Psoas muscle (tissue), 8 donors: ENCODE results near the gene LIN54. TPM values are rescaled to one million over a fixed set of nuclear protein-coding genes. Genes with fewer than 3 reads are reported as not detected.

Experiments
- ATAC-seq, 4 donors: fragments of 200-7000 bp; cut with Tn5 transposase; one replicate each; pipeline ENCODE4 v1.9.1; 2020; ENCODE audit warnings: moderate library complexity in 3 of 4, mild to moderate bottlenecking in 2 of 4
- DNase-seq, 2 donors: peaks; one replicate each; pipeline ENCODE4 v3.0.0-alpha.2; 2020
- H3K27ac ChIP-seq: fragments of 200-600 bp; one replicate; pipeline ENCODE4 v1.8.0; 2022
- H3K27me3 ChIP-seq, 3 donors: fragments of 200-600 bp in 1 of 3; one replicate each; pipeline versions ENCODE4 v1.6.1 to v1.8.0; 2013 to 2022; ENCODE audit warnings: low read length in 2 of 3, mild to moderate bottlenecking in 2 of 3, moderate library complexity in 1 of 3; ENCODE audit not compliant: insufficient read depth in 3 of 3
- H3K36me3 ChIP-seq, 2 donors: fragments of 200-600 bp in 1 of 2; one replicate each; pipeline versions ENCODE4 v1.6.1 to v1.8.0; 2013 to 2022; ENCODE audit warnings: low read depth in 1 of 2, mild to moderate bottlenecking in 1 of 2, moderate library complexity in 1 of 2; ENCODE audit not compliant: insufficient read depth in 1 of 2
- H3K4me1 ChIP-seq: fragments of 200-600 bp; one replicate; pipeline ENCODE4 v1.8.0; 2022
- H3K4me3 ChIP-seq: fragments of 200-600 bp; one replicate; pipeline ENCODE4 v1.8.0; 2022; ENCODE audit warnings: mild to moderate bottlenecking
- H3K9me3 ChIP-seq: fragments of 200-600 bp; one replicate; pipeline ENCODE4 v1.8.0; 2022
- WGBS, 3 donors: extraction: QIAGEN DNeasy Blood & Tissue Kit; methylation state at CpG; one replicate each; pipeline versions ENCODE4 v1.1.6 to v1.1.7; 2013; 5-methylcytosine and 5-hydroxymethylcytosine counted together
- intact Hi-C, 2 donors: fragments of 100-400 bp; cut with DNase I; formaldehyde crosslinking; loops; one replicate each; pipeline versions ENCODE4 v1.11.0 to v1.14.2; 2022
- polyA plus RNA-seq, 3 donors: library from polyadenylated mRNA; stranded (reverse); fragments of 200-250 nt; gene quantifications; one replicate each; pipeline ENCODE4 v1.2.3, GENCODE V29; 2013
- total RNA-seq, 4 donors: library from RNA; stranded (reverse); fragmentation: NEBNext Ultra II Directional in 2 of 4; extraction: Animal tissue kit (Norgen Biotek cat#: 25700) in 2 of 4; gene quantifications; one replicate each; pipeline versions ENCODE4 v1.2.1 to v1.2.4, GENCODE V29; 2021 to 2023
- TF ChIP-seq, protein P1 (sequence below): fragments of 200-600 bp; IDR thresholded peaks from one replicate; pipeline ENCODE4 v1.8.0; 2022; ENCODE audit warnings: antibody characterized with exemption
- donor health status: healthy with polysubstance abuse.
- donor health status: DM: no; HTN: no; CAD: no; lungs with moderate emphysema.
- donor health status: Bipolar disorder and iron deficiency.
- donor health status: healthy.
- donor health status: DM: yes; HTN: yes; CAD: no.
- donor health status: DM: no; HTN: no; CAD: no.
- donor health status: DM: no; HTN: no; CAD: no.
- donor health status: DM: yes; HTN: yes; CAD: no.

Gene LIN54
- total and polyA plus RNA-seq, 7 donors, result 4.9 to 14.7 (median 8.1) TPM

DNA sequence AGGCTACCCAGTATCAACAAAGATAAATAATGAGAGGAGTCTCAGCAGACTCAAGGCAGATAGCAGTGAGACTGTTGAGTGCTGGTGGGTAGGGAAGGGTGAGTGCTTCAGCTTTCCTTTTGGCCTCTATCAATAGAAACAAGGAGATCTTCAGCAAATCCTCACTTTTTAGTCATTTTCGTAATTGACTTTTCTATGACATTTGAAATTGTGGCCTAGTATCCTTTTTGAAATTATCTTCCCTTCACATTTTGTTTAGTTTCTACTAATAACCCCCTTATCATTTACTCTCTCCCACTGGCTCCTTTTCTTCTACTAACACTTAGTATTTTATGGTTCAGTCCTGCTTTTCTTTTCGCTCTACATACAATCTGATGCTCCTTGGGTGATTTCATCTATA lies 44.9 kb downstream of the LIN54 start:
- intact Hi-C loops, result no loop called here
- Histone ChIP-seq H3K4me3 (no peak overlapping the region), H3K4me1 (no peaks in the 10 kb centered on the region), H3K36me3 (peaks cover 0 to 50% of the 10 kb centered on the region in 2 donors), H3K27me3 (no peaks in the 10 kb centered on the region), H3K27ac (no peak overlapping the region), H3K9me3 (no peaks in the 10 kb centered on the region)
- no peak for DNase-seq
- ATAC-seq, result no peak
- 91 to 98% (median 98%) methylated on average over 2 of the region's 2 CpGs for WGBS, 3 donors
- TF ChIP-seq, protein P1, sequence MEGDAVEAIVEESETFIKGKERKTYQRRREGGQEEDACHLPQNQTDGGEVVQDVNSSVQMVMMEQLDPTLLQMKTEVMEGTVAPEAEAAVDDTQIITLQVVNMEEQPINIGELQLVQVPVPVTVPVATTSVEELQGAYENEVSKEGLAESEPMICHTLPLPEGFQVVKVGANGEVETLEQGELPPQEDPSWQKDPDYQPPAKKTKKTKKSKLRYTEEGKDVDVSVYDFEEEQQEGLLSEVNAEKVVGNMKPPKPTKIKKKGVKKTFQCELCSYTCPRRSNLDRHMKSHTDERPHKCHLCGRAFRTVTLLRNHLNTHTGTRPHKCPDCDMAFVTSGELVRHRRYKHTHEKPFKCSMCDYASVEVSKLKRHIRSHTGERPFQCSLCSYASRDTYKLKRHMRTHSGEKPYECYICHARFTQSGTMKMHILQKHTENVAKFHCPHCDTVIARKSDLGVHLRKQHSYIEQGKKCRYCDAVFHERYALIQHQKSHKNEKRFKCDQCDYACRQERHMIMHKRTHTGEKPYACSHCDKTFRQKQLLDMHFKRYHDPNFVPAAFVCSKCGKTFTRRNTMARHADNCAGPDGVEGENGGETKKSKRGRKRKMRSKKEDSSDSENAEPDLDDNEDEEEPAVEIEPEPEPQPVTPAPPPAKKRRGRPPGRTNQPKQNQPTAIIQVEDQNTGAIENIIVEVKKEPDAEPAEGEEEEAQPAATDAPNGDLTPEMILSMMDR, result no peak

DNA sequence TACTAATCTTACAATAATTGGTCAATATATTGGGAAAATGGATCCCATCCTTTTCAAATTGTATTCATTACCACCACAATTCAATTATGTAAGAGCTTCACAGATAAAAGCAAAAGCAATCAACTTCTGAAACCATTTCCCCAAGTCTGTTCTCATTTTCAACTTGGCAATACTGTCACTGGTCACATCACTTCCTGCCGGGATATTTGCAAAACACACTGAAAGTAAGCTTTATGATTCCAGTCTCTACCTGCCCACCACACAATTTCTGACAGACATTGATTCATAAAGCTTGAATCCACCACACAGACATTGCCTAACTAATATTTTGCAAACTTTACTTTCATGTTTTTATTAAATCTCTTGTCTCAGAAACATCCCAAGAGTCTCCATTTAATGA lies 53.6 kb downstream of the LIN54 start:
- no peaks in the 10 kb centered on the region for H3K9me3 ChIP-seq
- H3K36me3 ChIP-seq, result peaks cover 0 to 4% of the 10 kb centered on the region in 2 donors
- H3K4me1 ChIP-seq, result no peaks in the 10 kb centered on the region
- TF ChIP-seq, protein P1, result no peak
- no peak overlapping the region for H3K4me3 ChIP-seq
- no peaks in the 10 kb centered on the region for H3K27me3 ChIP-seq
- ATAC-seq (no peak), DNase-seq (no peak)
- WGBS, 3 donors, result 93 to 95% (median 95%) methylated on average over 1 of the region's 1 CpG
- intact Hi-C loops, result no loop called here
- no peak overlapping the region for H3K27ac ChIP-seq

DNA sequence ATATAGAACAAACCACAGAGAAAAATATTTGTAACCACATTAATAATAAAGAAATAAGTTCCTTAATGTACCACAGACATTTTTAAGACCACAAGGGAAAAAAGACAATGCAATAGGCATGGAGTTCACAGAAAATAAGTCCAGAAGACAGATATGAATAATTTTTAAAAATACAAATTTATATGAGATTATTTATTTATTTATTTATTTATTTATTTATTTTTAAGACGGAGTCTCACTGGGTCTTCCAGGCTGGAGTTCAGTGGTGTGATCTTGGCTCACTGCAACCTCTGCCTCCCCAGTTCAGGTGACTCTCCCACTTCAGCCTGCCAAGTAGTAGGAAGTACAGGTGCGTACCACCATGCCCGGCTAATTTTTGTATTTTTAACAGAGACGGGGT lies 56.4 kb downstream of the LIN54 start:
- Histone ChIP-seq H3K9me3 (no peaks in the 10 kb centered on the region), H3K27ac (no peak overlapping the region), H3K4me3 (no peak overlapping the region), H3K4me1 (no peaks in the 10 kb centered on the region), H3K36me3 (no peaks in the 10 kb centered on the region), H3K27me3 (no peaks in the 10 kb centered on the region)
- TF ChIP-seq, protein P1, result no peak
- intact Hi-C loops, result no loop called here
- DNase-seq (no peak), ATAC-seq (no peak)
- WGBS, 3 donors, result 97 to 99% (median 98%) methylated on average over 4 of the region's 4 CpGs

DNA sequence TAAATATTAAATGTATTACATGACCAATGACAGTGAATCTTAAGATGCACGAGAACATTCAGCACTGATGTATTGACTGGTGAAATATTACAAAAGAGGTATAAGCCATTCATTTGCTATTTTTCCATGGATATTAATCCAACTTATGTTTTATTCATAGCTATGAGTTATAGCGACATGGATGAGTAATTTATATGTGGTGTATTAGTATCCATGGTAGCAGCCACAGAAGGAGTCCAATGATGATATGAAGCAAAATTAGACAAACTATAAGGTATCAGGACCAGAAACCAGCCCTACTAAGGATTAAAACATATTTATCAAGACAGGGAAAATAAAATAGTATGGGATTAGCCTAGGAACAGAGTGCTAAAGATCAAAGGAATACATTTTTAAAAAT lies 59.4 kb downstream of the LIN54 start:
- no peak overlapping the region for H3K4me3 ChIP-seq
- TF ChIP-seq, protein P1, result no peak
- 94 to 100% (median 97%) methylated on average over 2 of the region's 2 CpGs for WGBS, 3 donors
- no peaks in the 10 kb centered on the region for H3K4me1 ChIP-seq
- ATAC-seq, result no peak
- intact Hi-C loops, result no loop called here
- H3K27ac ChIP-seq, result no peak overlapping the region
- DNase-seq, result no peak
- peaks cover 0 to 2% of the 10 kb centered on the region in 2 donors for H3K36me3 ChIP-seq
- H3K9me3 ChIP-seq, result no peaks in the 10 kb centered on the region
- H3K27me3 ChIP-seq, result no peaks in the 10 kb centered on the region

DNA sequence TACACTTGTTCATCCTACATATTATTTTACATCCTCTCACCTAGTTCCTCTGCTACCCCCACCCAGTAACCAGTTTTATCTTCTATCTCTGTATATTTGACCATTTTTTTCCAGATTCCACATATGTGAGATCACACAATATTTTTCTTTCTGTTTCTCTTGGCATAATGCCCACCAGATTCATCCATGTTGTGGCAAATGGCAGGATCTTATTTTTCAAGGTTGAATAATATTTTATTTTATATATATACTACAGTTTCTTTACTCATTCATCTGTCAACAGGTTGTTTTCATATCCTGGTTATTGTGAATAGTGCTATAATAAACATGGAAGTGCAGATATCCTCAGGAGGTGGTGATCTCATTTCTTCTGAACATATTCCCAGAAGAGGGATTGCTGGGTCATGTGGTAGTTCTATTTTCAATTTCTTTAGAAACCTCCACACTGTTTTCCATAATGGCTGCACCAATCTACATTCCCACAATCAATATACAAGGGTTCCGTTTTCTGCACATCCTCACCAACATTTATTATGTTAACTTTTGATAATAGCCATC lies 61.9 kb downstream of the LIN54 start:
- TF ChIP-seq, protein P1, result no peak
- Histone ChIP-seq H3K27ac (no peak overlapping the region), H3K9me3 (no peaks in the 10 kb centered on the region), H3K36me3 (peaks cover 0 to 13% of the 10 kb centered on the region in 2 donors), H3K4me1 (no peaks in the 10 kb centered on the region), H3K4me3 (no peak overlapping the region), H3K27me3 (no peaks in the 10 kb centered on the region)
- 94 to 100% (median 96%) methylated on average over 1 of the region's 1 CpG for WGBS, 3 donors
- DNase-seq (no peak), ATAC-seq (no peak)
- intact Hi-C loops, result no loop called here
